A673 (cell line): Measurements from ENCODE around the gene NRXN3. TPM values are rescaled to one million over a fixed set of nuclear protein-coding genes. Genes with fewer than 3 reads are reported as not detected.

Experiments
- BruUV-seq: library from RNA; stranded (reverse); fragments of 400-500 nt; replicated peaks from 2 replicates; lab custom pipeline; 2021; lab: Mats Ljungman, UMichigan
- CTCF ChIA-PET: fragments of 300-600 bp; sonication (Branson Sonifier 250); formaldehyde crosslinking; loops from one replicate; lab custom pipeline; 2022; ENCODE audit warnings: antibody characterized with exemption; lab: Charles Lee
- POLR2A ChIA-PET: fragments of 300-600 bp; sonication (Branson Sonifier 250); formaldehyde crosslinking; loops from one replicate; lab custom pipeline; 2022; ENCODE audit warnings: antibody characterized with exemption; ENCODE audit not compliant: low non-redundant PET; lab: Charles Lee
- DNase-seq: peaks from one replicate; pipeline ENCODE4 v3.0.0-alpha.2; 2015; ENCODE audit warnings: low spot score
- H3K27ac ChIP-seq: fragments of 200-600 bp; sonication (generic); 2 replicates; pipeline ENCODE4 v1.5.1; 2016; ENCODE audit warnings: mixed run types, low read depth, mild to moderate bottlenecking, mixed read lengths, antibody characterized with exemption, low read length; ENCODE audit not compliant: poor library complexity, severe bottlenecking
- H3K27me3 ChIP-seq: fragments of 200-600 bp; sonication (generic); replicated peaks from 2 replicates; pipeline ENCODE4 v1.6.1; 2017; ENCODE audit warnings: mixed run types, low read depth, mild to moderate bottlenecking, mixed read lengths, antibody characterized with exemption, low read length; ENCODE audit not compliant: insufficient read depth, poor library complexity
- H3K36me3 ChIP-seq: fragments of 200-600 bp; sonication (generic); 2 replicates; pipeline ENCODE4 v1.6.1; 2016; ENCODE audit warnings: mixed run types, mild to moderate bottlenecking, mixed read lengths, antibody characterized with exemption, low read length; ENCODE audit not compliant: insufficient read depth, poor library complexity, severe bottlenecking
- H3K4me1 ChIP-seq: fragments of 200-600 bp; sonication (generic); 2 replicates; pipeline ENCODE4 v1.6.1; 2017; ENCODE audit warnings: mixed run types, mild to moderate bottlenecking, mixed read lengths, antibody characterized with exemption, low read length; ENCODE audit not compliant: insufficient read depth, poor library complexity, severe bottlenecking
- H3K4me3 ChIP-seq: fragments of 200-600 bp; sonication (generic); 2 replicates; pipeline ENCODE4 v1.5.1; 2016; ENCODE audit warnings: low read depth, mixed run types, mild to moderate bottlenecking, mixed read lengths, low read length; ENCODE audit not compliant: poor library complexity, severe bottlenecking
- H3K9me3 ChIP-seq: fragments of 200-600 bp; sonication (generic); 2 replicates; pipeline ENCODE4 v1.6.1; 2016; ENCODE audit warnings: mixed run types, low read depth, mild to moderate bottlenecking, mixed read lengths, antibody characterized with exemption, low read length; ENCODE audit not compliant: poor library complexity, severe bottlenecking
- EZH2 ChIP-seq: fragments of 200-600 bp; sonication (generic); IDR thresholded peaks from 2 replicates; pipeline ENCODE4 v1.6.1; 2017; ENCODE audit warnings: borderline replicate concordance, low read depth, mild to moderate bottlenecking, mixed read lengths, antibody characterized with exemption, low read length; ENCODE audit not compliant: poor library complexity, severe bottlenecking
- intact Hi-C: fragments of 100-400 bp; cut with micrococcal nuclease; formaldehyde crosslinking; loops from one replicate; pipeline ENCODE4 v1.10.0; 2022; ENCODE audit not compliant: unreplicated experiment
- total RNA-seq: library from RNA; stranded (reverse); gene quantifications from 2 replicates; pipeline ENCODE4 v1.2.3, GENCODE V29; 2021
- TF ChIP-seq, protein P1 (sequence below): fragments of 300-800, 200-600 bp; sonication (generic); conservative IDR thresholded peaks from 2 replicates; pipeline ENCODE4 v1.5.1; 2017; ENCODE audit warnings: low read depth, mild to moderate bottlenecking, antibody characterized with exemption, low read length, moderate library complexity, mixed read lengths

NRXN3 gene
- total RNA-seq, 1 experiment from 2014 or later = 0.21 TPM

- H3K4me1 ChIP-seq = no peaks in the 10 kb centered on the region
- no peaks in the 10 kb centered on the region for H3K9me3 ChIP-seq
- H3K27me3 ChIP-seq = peaks cover 2% of the 10 kb centered on the region
- no peaks in the 10 kb centered on the region for H3K36me3 ChIP-seq
- BruUV-seq = no TSS peak
- POLR2A ChIA-PET = no interaction called here
- H3K4me3 ChIP-seq = no peak overlapping the region
- intact Hi-C loops = no loop called here
- CTCF ChIA-PET = no interaction called here
- no peak for TF ChIP-seq EZH2
- TF ChIP-seq, protein P1, sequence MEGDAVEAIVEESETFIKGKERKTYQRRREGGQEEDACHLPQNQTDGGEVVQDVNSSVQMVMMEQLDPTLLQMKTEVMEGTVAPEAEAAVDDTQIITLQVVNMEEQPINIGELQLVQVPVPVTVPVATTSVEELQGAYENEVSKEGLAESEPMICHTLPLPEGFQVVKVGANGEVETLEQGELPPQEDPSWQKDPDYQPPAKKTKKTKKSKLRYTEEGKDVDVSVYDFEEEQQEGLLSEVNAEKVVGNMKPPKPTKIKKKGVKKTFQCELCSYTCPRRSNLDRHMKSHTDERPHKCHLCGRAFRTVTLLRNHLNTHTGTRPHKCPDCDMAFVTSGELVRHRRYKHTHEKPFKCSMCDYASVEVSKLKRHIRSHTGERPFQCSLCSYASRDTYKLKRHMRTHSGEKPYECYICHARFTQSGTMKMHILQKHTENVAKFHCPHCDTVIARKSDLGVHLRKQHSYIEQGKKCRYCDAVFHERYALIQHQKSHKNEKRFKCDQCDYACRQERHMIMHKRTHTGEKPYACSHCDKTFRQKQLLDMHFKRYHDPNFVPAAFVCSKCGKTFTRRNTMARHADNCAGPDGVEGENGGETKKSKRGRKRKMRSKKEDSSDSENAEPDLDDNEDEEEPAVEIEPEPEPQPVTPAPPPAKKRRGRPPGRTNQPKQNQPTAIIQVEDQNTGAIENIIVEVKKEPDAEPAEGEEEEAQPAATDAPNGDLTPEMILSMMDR = no peak
- no peak for DNase-seq
- no peak overlapping the region for H3K27ac ChIP-seq
These were observed 1200.8 kb downstream of the NRXN3 start for GRCh38 chr14:79370969-79371368.

- Histone ChIP-seq H3K27ac (no peak overlapping the region), H3K27me3 (peaks cover 2% of the 10 kb centered on the region), H3K4me3 (no peak overlapping the region), H3K4me1 (no peaks in the 10 kb centered on the region), H3K36me3 (no peaks in the 10 kb centered on the region), H3K9me3 (no peaks in the 10 kb centered on the region)
- CTCF ChIA-PET = no interaction called here
- DNase-seq = no peak
- no TSS peak for BruUV-seq
- intact Hi-C loops = no loop called here
- POLR2A ChIA-PET = no interaction called here
- no peak for TF ChIP-seq EZH2
- TF ChIP-seq, protein P1 = no peak
These were observed 1203.3 kb downstream of the NRXN3 start for GRCh38 chr14:79373451-79373850.

- peaks cover 2% of the 10 kb centered on the region for H3K27me3 ChIP-seq
- no peak overlapping the region for H3K4me3 ChIP-seq
- H3K4me1 ChIP-seq = no peaks in the 10 kb centered on the region
- BruUV-seq = no TSS peak
- TF ChIP-seq, protein P1 = no peak
- no peak for TF ChIP-seq EZH2
- no peak for DNase-seq
- intact Hi-C loops = no loop called here
- ChIA-PET POLR2A (no interaction called here), CTCF (interaction anchor here (0.5 kb wide), 1 partner anchor 12 kb away, joined by 4 read pairs; no protein-coding TSS in a partner anchor)
- no peak overlapping the region for H3K27ac ChIP-seq
- no peaks in the 10 kb centered on the region for H3K36me3 ChIP-seq
- no peaks in the 10 kb centered on the region for H3K9me3 ChIP-seq
These were observed 1205.2 kb downstream of the NRXN3 start for GRCh38 chr14:79375356-79375755.
